Cardiac muscle cell (in vitro differentiated cells and primary cell): ENCODE results near the gene ZNF143. TPM values are rescaled to one million over a fixed set of nuclear protein-coding genes. Genes with fewer than 3 reads are reported as not detected.

Experiments used
- DNase-seq, 2 donors: peaks; one replicate each; pipeline versions ENCODE4 v3.0.0 to v3.0.0-alpha.2; 2010 to 2017; ENCODE audit warnings: low read depth in 1 of 2, low spot score in 1 of 2
- H3K27ac ChIP-seq: fragments of 200-600 bp; sonication (generic); 2 replicates; pipeline ENCODE4 v1.5.1; 2016
- H3K27me3 ChIP-seq: fragments of 200-600 bp; sonication (generic); 2 replicates; pipeline ENCODE4 v1.6.0; 2016; ENCODE audit warnings: control low read depth
- H3K36me3 ChIP-seq: fragments of 200-600 bp; sonication (generic); 2 replicates; pipeline ENCODE4 v1.5.1; 2016; ENCODE audit warnings: control low read depth
- H3K4me1 ChIP-seq: fragments of 200-600 bp; sonication (generic); 2 replicates; pipeline ENCODE4 v1.8.1; 2017; ENCODE audit warnings: low read depth, mild to moderate bottlenecking, mixed run types
- H3K4me3 ChIP-seq: fragments of 200-600 bp; sonication (generic); 2 replicates; pipeline ENCODE4 v1.5.1; 2016; ENCODE audit warnings: mild to moderate bottlenecking
- H3K9me3 ChIP-seq: fragments of 200-600 bp; sonication (generic); 2 replicates; pipeline ENCODE4 v1.5.1; 2017; ENCODE audit warnings: low read depth, mild to moderate bottlenecking, control low read depth
- CTCF ChIP-seq: IDR thresholded peaks from 2 replicates; pipeline ENCODE4 v1.5.1; 2012; ENCODE audit warnings: low read depth, mild to moderate bottlenecking, low read length
- polyA plus RNA-seq: library from polyadenylated mRNA; unstranded; fragments of >200 nt; fragmentation: Nextera tagmentation; extraction: Ambion mirVana; gene quantifications from 2 replicates; pipeline ENCODE4 v1.2.1, GENCODE V29; 2016
- total RNA-seq: library from RNA; depleted of rRNA; stranded (reverse); fragments of >200 nt; gene quantifications from 2 replicates; pipeline ENCODE4 v1.2.3, GENCODE V29; 2016

The ZNF143 gene
- total and polyA plus RNA-seq, 2 experiments from 2014 or later = 28.7 to 73.7 TPM

- Histone ChIP-seq H3K4me1 (peaks cover 18% of the 10 kb centered on the region), H3K9me3 (no peaks in the 10 kb centered on the region), H3K4me3 (no peak overlapping the region), H3K27me3 (no peaks in the 10 kb centered on the region), H3K27ac (peak overlapping the region; percentile 91), H3K36me3 (no peaks in the 10 kb centered on the region)
- DNase-seq = no peak
- TF ChIP-seq CTCF = no peak
Measured at GRCh38 chr11:9571763-9572115, 110.9 kb downstream of the ZNF143 start.

- DNase-seq = peak; percentile 97 to 99
- peaks cover 4% of the 10 kb centered on the region for H3K36me3 ChIP-seq
- no peaks in the 10 kb centered on the region for H3K9me3 ChIP-seq
- TF ChIP-seq CTCF = no peak
- peaks cover 20% of the 10 kb centered on the region for H3K4me1 ChIP-seq
- peak within 1 kb of the TSS; percentile 53 for H3K4me3 ChIP-seq
- no peaks in the 10 kb centered on the region for H3K27me3 ChIP-seq
- peak within 1 kb of the TSS; percentile 98 for H3K27ac ChIP-seq
Measured at GRCh38 chr11:9573052-9573774, 112.4 kb downstream of the ZNF143 start, which contains the start of gene WEE1. Gene WEE1, plus strand, starts transcription at chr11:9573670. Its CDS starts 264 bp downstream, at chr11:9573934.

GRCh38 chr11:9573775-9574621 lies 113.2 kb downstream of the ZNF143 start:
- Histone ChIP-seq H3K27me3 (no peaks in the 10 kb centered on the region), H3K27ac (peak overlapping the region; percentile 98), H3K36me3 (peaks cover 10% of the 10 kb centered on the region), H3K4me1 (peaks cover 20% of the 10 kb centered on the region), H3K9me3 (no peaks in the 10 kb centered on the region), H3K4me3 (peak overlapping the region; percentile 53)
- peak; percentile 35 to 55 for DNase-seq
- TF ChIP-seq CTCF = no peak

GRCh38 chr11:9574622-9575259 lies 113.9 kb downstream of the ZNF143 start:
- DNase-seq = peak; percentile 52 to 55
- Histone ChIP-seq H3K4me1 (peaks cover 18% of the 10 kb centered on the region), H3K27ac (peak overlapping the region; percentile 98), H3K9me3 (no peaks in the 10 kb centered on the region), H3K27me3 (no peaks in the 10 kb centered on the region), H3K36me3 (peaks cover 17% of the 10 kb centered on the region), H3K4me3 (peak overlapping the region; percentile 53)
- TF ChIP-seq CTCF = no peak
